DND-41 (cell line): ENCODE results near the gene TGFA.

Experiments used
- EZH2 ChIP-seq: IDR thresholded peaks from 3 replicates; pipeline ENCODE4 v1.6.1; 2012; ENCODE audit warnings: borderline replicate concordance, low read depth, mild to moderate bottlenecking, moderate library complexity, low read length, inconsistent platforms; ENCODE audit not compliant: severe bottlenecking
- TF ChIP-seq, protein P1 (sequence below): IDR thresholded peaks from 2 replicates; pipeline ENCODE4 v1.5.1; 2012; ENCODE audit warnings: borderline replicate concordance, low read length, moderate library complexity, mild to moderate bottlenecking; ENCODE audit not compliant: poor library complexity, severe bottlenecking; ENCODE audit errors: extremely low read depth

DNA sequence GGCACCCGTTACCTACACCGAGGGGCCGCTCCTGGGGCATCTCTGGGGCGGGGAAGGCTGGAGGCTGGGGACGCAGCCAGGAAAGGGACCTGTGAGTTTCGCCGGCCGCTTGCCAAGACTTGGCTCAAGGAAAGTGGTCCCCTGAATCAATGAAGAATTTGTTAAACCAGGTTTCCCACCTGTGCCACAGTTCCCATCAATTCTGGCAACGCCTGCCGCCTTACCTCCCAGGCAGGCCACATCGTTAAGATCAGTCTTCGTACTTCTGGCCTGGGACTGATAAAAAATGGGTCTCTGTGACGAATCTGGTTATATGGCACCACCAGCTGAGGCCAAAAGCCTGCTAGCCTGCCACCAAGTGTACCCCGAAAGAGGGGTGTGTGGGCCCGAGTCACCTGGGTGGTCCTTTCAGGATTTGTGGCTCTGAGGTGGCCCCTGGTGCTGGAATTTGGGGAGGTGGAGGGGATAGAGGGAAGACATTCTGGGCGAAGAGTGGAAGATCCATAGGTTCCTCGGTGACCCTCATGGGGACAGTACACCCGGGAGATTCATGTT, 789 bp upstream of the TGFA start:
- TF ChIP-seq, protein P1, sequence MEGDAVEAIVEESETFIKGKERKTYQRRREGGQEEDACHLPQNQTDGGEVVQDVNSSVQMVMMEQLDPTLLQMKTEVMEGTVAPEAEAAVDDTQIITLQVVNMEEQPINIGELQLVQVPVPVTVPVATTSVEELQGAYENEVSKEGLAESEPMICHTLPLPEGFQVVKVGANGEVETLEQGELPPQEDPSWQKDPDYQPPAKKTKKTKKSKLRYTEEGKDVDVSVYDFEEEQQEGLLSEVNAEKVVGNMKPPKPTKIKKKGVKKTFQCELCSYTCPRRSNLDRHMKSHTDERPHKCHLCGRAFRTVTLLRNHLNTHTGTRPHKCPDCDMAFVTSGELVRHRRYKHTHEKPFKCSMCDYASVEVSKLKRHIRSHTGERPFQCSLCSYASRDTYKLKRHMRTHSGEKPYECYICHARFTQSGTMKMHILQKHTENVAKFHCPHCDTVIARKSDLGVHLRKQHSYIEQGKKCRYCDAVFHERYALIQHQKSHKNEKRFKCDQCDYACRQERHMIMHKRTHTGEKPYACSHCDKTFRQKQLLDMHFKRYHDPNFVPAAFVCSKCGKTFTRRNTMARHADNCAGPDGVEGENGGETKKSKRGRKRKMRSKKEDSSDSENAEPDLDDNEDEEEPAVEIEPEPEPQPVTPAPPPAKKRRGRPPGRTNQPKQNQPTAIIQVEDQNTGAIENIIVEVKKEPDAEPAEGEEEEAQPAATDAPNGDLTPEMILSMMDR: no peak
- peak; percentile 61 for TF ChIP-seq EZH2
